HEK293 (cell line): ENCODE results near the gene DMPK.

ENCODE experiments used
- YY2 ChIP-seq: fragments of 450-650 bp; formaldehyde crosslinking; IDR thresholded peaks from 2 replicates; pipeline ENCODE4 v1.5.1; 2016; ENCODE audit warnings: missing biosample characterization, missing genetic modification characterization
- ZBTB44 ChIP-seq: fragments of 450-650 bp; IDR thresholded peaks from 2 replicates; pipeline ENCODE4 v1.5.1; 2018; ENCODE audit warnings: missing biosample characterization, mild to moderate bottlenecking, missing genetic modification characterization
- ZNF184 ChIP-seq: fragments of 450-650 bp; IDR thresholded peaks from 2 replicates; pipeline ENCODE4 v1.5.1; 2018; ENCODE audit warnings: missing biosample characterization, mild to moderate bottlenecking, missing genetic modification characterization
- ZNF274 ChIP-seq, 2 experiments: fragments of 200-500 bp in 1 of 2; fragments of 450-650 bp in 1 of 2; sonication (Bioruptor generic) in 1 of 2; formaldehyde crosslinking in 1 of 2; IDR thresholded peaks; 2 replicates each; pipeline versions ENCODE4 v1.5.1 to v1.6.1; 2014 to 2016; ENCODE audit warnings: borderline replicate concordance in 1 of 2, inconsistent platforms in 1 of 2, low read length in 1 of 2, missing biosample characterization in 1 of 2, missing genetic modification characterization in 1 of 2
- TF ChIP-seq, protein P1 (sequence below): fragments of 450-650 bp; formaldehyde crosslinking; IDR thresholded peaks from 2 replicates; pipeline ENCODE4 v1.5.1; 2016; ENCODE audit warnings: missing biosample characterization, missing genetic modification characterization

GRCh38 chr19:45742969-45743368, 39.3 kb downstream of the DMPK start:
- TF ChIP-seq YY2 (tag by site-specific recombination) (no peak), ZBTB44 (no peak), ZNF184 (tag by site-specific recombination) (no peak), ZNF274 (IDR thresholded peaks at IDR 0.05; ENCODE audit: low read length) (no peak), ZNF274 (tag by site-specific recombination; IDR thresholded peaks at IDR 0.05; ENCODE audit: borderline replicate concordance) (no peak)
- TF ChIP-seq, protein P1, sequence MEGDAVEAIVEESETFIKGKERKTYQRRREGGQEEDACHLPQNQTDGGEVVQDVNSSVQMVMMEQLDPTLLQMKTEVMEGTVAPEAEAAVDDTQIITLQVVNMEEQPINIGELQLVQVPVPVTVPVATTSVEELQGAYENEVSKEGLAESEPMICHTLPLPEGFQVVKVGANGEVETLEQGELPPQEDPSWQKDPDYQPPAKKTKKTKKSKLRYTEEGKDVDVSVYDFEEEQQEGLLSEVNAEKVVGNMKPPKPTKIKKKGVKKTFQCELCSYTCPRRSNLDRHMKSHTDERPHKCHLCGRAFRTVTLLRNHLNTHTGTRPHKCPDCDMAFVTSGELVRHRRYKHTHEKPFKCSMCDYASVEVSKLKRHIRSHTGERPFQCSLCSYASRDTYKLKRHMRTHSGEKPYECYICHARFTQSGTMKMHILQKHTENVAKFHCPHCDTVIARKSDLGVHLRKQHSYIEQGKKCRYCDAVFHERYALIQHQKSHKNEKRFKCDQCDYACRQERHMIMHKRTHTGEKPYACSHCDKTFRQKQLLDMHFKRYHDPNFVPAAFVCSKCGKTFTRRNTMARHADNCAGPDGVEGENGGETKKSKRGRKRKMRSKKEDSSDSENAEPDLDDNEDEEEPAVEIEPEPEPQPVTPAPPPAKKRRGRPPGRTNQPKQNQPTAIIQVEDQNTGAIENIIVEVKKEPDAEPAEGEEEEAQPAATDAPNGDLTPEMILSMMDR (tag by site-specific recombination): no peak
